ENCODE measurements around the gene POU2F1. TPM values are rescaled to one million over a fixed set of nuclear protein-coding genes. Genes with fewer than 3 reads are reported as not detected.

POU2F1 gene
- total RNA-seq, 2 donors from 2014 or later, result 6.2 to 13.5 TPM

DNA sequence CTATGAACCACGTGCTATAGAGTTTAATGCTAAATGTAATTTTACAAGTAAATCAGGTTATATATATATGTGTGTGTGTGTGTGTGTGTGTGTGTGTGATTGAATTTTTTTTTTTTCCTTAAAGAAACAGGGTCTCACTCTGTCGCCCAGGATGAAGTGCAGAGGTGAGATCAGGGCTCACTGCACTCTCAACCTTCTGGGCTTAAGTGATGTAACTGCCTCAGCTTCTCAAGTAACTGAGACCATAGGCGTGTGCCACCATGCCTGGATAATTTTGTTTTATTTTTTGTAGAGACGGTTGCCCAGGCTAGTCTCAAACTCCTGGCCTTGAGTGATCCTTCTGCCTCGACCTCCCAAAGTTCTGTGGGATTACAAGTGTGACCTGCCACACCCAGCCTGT, 26.3 kb downstream of the POU2F1 start:
- Histone ChIP-seq H3K9me3 (no peaks in the 10 kb centered on the region), H3K4me1 (no peaks in the 10 kb centered on the region), H3K27ac (no peak overlapping the region), H3K27me3 (no peaks in the 10 kb centered on the region), H3K36me3 (replicated peaks in 1 of 2; ENCODE audit: insufficient read depth in 1 of 2, low read depth in 2 of 2) (no peaks in the 10 kb centered on the region), H3K4me3 (no peak overlapping the region)
- TF ChIP-seq POLR2A (IDR thresholded peaks at IDR 0.05) (no peak), CTCF (IDR thresholded peaks at IDR 0.05) (no peak)
- DNase-seq (no peak), ATAC-seq (no peak)
- intact Hi-C loops (cut with DNase I), result no loop called here
- WGBS, 2 donors, result 72 to 73% methylated on average over 5 of the region's 5 CpGs

- TF ChIP-seq POLR2A (IDR thresholded peaks at IDR 0.05), result no peak
- no peak for TF ChIP-seq CTCF (IDR thresholded peaks at IDR 0.05)
- Histone ChIP-seq H3K4me1 (peaks cover 1% of the 10 kb centered on the region), H3K36me3 (replicated peaks in 1 of 2; ENCODE audit: insufficient read depth in 1 of 2, low read depth in 2 of 2) (no peaks in the 10 kb centered on the region), H3K27ac (no peak overlapping the region), H3K4me3 (no peak overlapping the region), H3K27me3 (no peaks in the 10 kb centered on the region), H3K9me3 (no peaks in the 10 kb centered on the region)
- 83 to 94% methylated on average over 1 of the region's 1 CpG for WGBS, 2 donors
- intact Hi-C loops (cut with DNase I), result no loop called here
- ATAC-seq (no peak), DNase-seq (no peak)
Measured at GRCh38 chr1:167247754-167248153, 27.1 kb downstream of the POU2F1 start.

GRCh38 chr1:167248707-167249642, 28.3 kb downstream of the POU2F1 start:
- ATAC-seq, result no peak
- H3K36me3 ChIP-seq (replicated peaks in 1 of 2; ENCODE audit: insufficient read depth in 1 of 2, low read depth in 2 of 2), result no peaks in the 10 kb centered on the region

DNA sequence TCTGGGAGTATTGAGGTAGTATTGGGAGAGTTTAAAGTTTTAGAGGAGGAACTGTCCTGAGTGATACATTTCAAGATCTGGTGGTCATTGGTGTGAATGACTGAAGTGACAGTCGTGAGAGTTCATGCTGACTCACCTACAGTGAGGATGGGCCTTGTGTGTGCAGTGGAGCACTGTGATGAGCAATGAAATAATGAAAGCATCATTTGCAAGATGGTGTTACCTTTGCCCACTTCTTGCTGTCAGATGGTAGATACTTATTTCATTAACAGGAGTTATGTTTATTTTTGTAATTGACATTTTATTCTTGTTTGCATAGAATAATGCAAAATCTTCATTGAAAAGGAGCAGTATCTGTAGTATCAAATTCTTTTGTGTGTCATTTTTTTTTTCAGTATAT, 29.0 kb downstream of the POU2F1 start:
- Histone ChIP-seq H3K36me3 (replicated peaks in 1 of 2; ENCODE audit: insufficient read depth in 1 of 2, low read depth in 2 of 2) (no peaks in the 10 kb centered on the region), H3K27me3 (no peaks in the 10 kb centered on the region), H3K4me1 (peaks cover 9% of the 10 kb centered on the region), H3K27ac (no peak overlapping the region), H3K9me3 (no peaks in the 10 kb centered on the region), H3K4me3 (no peak overlapping the region)
- intact Hi-C loops (cut with DNase I), result no loop called here
- TF ChIP-seq CTCF (IDR thresholded peaks at IDR 0.05) (no peak), POLR2A (IDR thresholded peaks at IDR 0.05) (no peak)
- DNase-seq, result no peak
- WGBS, 2 donors, result 60 to 79% methylated on average over 1 of the region's 1 CpG
- no peak for ATAC-seq

More at GRCh38 chr1:167248707-167249642, 28.3 kb downstream of the POU2F1 start:
- H3K4me1 ChIP-seq, result peaks cover 9% of the 10 kb centered on the region
- no peak for DNase-seq
- TF ChIP-seq CTCF (IDR thresholded peaks at IDR 0.05) (no peak), POLR2A (IDR thresholded peaks at IDR 0.05) (no peak)
- no peak overlapping the region for H3K27ac ChIP-seq
- WGBS, 2 donors, result 83 to 88% methylated on average over 4 of the region's 4 CpGs
- no peaks in the 10 kb centered on the region for H3K27me3 ChIP-seq
- H3K4me3 ChIP-seq, result no peak overlapping the region
- intact Hi-C loops (cut with DNase I), result no loop called here
- H3K9me3 ChIP-seq, result no peaks in the 10 kb centered on the region

GRCh38 chr1:167250482-167250881, 29.8 kb downstream of the POU2F1 start:
- no peak for ATAC-seq
- H3K36me3 ChIP-seq (replicated peaks in 1 of 2; ENCODE audit: insufficient read depth in 1 of 2, low read depth in 2 of 2), result no peaks in the 10 kb centered on the region
- intact Hi-C loops (cut with DNase I), result no loop called here
- no peaks in the 10 kb centered on the region for H3K9me3 ChIP-seq
- H3K4me1 ChIP-seq, result peaks cover 9% of the 10 kb centered on the region
- no peak overlapping the region for H3K4me3 ChIP-seq
- TF ChIP-seq CTCF (IDR thresholded peaks at IDR 0.05), result no peak
- no peak for TF ChIP-seq POLR2A (IDR thresholded peaks at IDR 0.05)
- DNase-seq, result no peak
- H3K27me3 ChIP-seq, result no peaks in the 10 kb centered on the region
- H3K27ac ChIP-seq, result no peak overlapping the region

All from body of pancreas (tissue), 4 donors.